Measurements from ENCODE around the gene PTPRK. TPM values are rescaled to one million over a fixed set of nuclear protein-coding genes. Genes with fewer than 3 reads are reported as not detected.

Gene PTPRK
- total and polyA plus RNA-seq, 2 experiments from 2014 or later, result 26.9 to 56.4 TPM

DNA sequence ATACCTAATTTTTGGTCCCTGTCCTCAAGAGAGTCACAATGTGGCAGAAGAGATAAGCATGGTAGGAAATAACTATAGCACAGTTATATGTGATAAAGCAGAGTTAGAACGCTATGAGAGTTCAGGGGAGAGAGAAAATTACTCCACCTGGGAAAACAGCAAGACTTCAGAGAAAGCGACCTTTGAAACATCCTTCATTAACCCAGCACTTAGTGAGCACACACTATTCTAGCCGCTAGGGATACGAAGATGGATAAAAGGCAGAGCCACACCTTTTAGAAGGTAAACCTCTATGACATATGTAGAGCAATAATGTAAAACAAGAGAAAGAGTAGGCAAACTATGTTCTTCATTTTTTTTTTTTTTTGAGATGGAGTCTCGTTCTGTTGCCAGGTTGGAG lies 264.3 kb downstream of the PTPRK start:
- H3K27me3 Mint-ChIP-seq (ENCODE audit: insufficient read depth, low read depth, poor library complexity), result no peaks in the 10 kb centered on the region
- no peak overlapping the region for H3K27ac Mint-ChIP-seq
- no peaks in the 10 kb centered on the region for H3K9me2 ChIP-seq (ENCODE audit: insufficient read depth)
- no peaks in the 10 kb centered on the region for H3K36me3 Mint-ChIP-seq (ENCODE audit: low read depth)
- H3K27me3 ChIP-seq (ENCODE audit: insufficient read depth), result no peaks in the 10 kb centered on the region
- H3K79me2 ChIP-seq (replicated peaks; ENCODE audit: insufficient read depth), result peaks cover 15% of the 10 kb centered on the region
- no peak overlapping the region for H2AFZ ChIP-seq
- peaks cover 8% of the 10 kb centered on the region; the same call in 1 of the 2 replicates for H3K4me1 ChIP-seq (ENCODE audit: insufficient read depth)
- no peak overlapping the region for H3K4me3 ChIP-seq
- DNase-seq (ENCODE audit: low spot score) (no peak), ATAC-seq (no peak)
- no peak for TF ChIP-seq EZH2 (IDR thresholded peaks at IDR 0.05; ENCODE audit: low read depth, unreplicated experiment)
- TF ChIP-seq JUNB (IDR thresholded peaks at IDR 0.05; ENCODE audit: unreplicated experiment), result no peak
- no peak for TF ChIP-seq EZH2phosphoT487 (IDR thresholded peaks at IDR 0.05; ENCODE audit: unreplicated experiment)
- TF ChIP-seq, protein P1, sequence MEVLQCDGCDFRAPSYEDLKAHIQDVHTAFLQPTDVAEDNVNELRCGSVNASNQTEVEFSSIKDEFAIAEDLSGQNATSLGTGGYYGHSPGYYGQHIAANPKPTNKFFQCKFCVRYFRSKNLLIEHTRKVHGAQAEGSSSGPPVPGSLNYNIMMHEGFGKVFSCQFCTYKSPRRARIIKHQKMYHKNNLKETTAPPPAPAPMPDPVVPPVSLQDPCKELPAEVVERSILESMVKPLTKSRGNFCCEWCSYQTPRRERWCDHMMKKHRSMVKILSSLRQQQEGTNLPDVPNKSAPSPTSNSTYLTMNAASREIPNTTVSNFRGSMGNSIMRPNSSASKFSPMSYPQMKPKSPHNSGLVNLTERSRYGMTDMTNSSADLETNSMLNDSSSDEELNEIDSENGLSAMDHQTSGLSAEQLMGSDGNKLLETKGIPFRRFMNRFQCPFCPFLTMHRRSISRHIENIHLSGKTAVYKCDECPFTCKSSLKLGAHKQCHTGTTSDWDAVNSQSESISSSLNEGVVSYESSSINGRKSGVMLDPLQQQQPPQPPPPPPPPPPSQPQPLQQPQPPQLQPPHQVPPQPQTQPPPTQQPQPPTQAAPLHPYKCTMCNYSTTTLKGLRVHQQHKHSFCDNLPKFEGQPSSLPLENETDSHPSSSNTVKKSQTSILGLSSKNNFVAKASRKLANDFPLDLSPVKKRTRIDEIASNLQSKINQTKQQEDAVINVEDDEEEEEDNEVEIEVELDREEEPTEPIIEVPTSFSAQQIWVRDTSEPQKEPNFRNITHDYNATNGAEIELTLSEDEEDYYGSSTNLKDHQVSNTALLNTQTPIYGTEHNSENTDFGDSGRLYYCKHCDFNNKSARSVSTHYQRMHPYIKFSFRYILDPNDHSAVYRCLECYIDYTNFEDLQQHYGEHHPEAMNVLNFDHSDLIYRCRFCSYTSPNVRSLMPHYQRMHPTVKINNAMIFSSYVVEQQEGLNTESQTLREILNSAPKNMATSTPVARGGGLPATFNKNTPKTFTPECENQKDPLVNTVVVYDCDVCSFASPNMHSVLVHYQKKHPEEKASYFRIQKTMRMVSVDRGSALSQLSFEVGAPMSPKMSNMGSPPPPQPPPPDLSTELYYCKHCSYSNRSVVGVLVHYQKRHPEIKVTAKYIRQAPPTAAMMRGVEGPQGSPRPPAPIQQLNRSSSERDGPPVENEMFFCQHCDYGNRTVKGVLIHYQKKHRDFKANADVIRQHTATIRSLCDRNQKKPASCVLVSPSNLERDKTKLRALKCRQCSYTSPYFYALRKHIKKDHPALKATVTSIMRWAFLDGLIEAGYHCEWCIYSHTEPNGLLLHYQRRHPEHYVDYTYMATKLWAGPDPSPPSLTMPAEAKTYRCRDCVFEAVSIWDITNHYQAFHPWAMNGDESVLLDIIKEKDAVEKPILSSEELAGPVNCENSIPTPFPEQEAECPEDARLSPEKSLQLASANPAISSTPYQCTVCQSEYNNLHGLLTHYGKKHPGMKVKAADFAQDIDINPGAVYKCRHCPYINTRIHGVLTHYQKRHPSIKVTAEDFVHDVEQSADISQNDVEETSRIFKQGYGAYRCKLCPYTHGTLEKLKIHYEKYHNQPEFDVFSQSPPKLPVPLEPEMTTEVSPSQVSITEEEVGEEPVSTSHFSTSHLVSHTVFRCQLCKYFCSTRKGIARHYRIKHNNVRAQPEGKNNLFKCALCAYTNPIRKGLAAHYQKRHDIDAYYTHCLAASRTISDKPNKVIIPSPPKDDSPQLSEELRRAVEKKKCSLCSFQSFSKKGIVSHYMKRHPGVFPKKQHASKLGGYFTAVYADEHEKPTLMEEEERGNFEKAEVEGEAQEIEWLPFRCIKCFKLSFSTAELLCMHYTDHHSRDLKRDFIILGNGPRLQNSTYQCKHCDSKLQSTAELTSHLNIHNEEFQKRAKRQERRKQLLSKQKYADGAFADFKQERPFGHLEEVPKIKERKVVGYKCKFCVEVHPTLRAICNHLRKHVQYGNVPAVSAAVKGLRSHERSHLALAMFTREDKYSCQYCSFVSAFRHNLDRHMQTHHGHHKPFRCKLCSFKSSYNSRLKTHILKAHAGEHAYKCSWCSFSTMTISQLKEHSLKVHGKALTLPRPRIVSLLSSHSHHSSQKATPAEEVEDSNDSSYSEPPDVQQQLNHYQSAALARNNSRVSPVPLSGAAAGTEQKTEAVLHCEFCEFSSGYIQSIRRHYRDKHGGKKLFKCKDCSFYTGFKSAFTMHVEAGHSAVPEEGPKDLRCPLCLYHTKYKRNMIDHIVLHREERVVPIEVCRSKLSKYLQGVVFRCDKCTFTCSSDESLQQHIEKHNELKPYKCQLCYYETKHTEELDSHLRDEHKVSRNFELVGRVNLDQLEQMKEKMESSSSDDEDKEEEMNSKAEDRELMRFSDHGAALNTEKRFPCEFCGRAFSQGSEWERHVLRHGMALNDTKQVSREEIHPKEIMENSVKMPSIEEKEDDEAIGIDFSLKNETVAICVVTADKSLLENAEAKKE (CRISPR knock-in tag; IDR thresholded peaks at IDR 0.05), result no peak
- TF ChIP-seq, protein P2, sequence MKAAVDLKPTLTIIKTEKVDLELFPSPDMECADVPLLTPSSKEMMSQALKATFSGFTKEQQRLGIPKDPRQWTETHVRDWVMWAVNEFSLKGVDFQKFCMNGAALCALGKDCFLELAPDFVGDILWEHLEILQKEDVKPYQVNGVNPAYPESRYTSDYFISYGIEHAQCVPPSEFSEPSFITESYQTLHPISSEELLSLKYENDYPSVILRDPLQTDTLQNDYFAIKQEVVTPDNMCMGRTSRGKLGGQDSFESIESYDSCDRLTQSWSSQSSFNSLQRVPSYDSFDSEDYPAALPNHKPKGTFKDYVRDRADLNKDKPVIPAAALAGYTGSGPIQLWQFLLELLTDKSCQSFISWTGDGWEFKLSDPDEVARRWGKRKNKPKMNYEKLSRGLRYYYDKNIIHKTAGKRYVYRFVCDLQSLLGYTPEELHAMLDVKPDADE (IDR thresholded peaks at IDR 0.05), result no peak
- TF ChIP-seq STAT1 (IDR thresholded peaks at IDR 0.05; ENCODE audit: unreplicated experiment), result no peak
- no peak for TF ChIP-seq ZNF114 (CRISPR knock-in tag; IDR thresholded peaks at IDR 0.05)
- H3K36me3 ChIP-seq (ENCODE audit: insufficient read depth), result no peaks in the 10 kb centered on the region
- H3K27ac ChIP-seq (ENCODE audit: low read depth), result no peak overlapping the region
- H3K4me2 ChIP-seq, result no peak overlapping the region
- no peak overlapping the region for H3K4me3 Mint-ChIP-seq
- H3K9me3 Mint-ChIP-seq, result no peaks in the 10 kb centered on the region
- H3K4me1 Mint-ChIP-seq, result peaks cover 20% of the 10 kb centered on the region
- H3F3A ChIP-seq (replicated peaks; ENCODE audit: low read depth), result no peaks in the 10 kb centered on the region
- no peaks in the 10 kb centered on the region for H4K20me1 ChIP-seq (replicated peaks; ENCODE audit: insufficient read depth)
